Ovary (tissue), 9 donors: ENCODE measurements around the gene SPACDR. TPM values are rescaled to one million over a fixed set of nuclear protein-coding genes. Genes with fewer than 3 reads are reported as not detected.
A peak's percentile ranks its signal among the peaks of the same experiment; 100 is the strongest.

ENCODE experiments used
- DNase-seq, 5 donors: peaks; one replicate each; pipeline ENCODE4 v3.0.0-alpha.2; 2019 to 2020
- H3K27ac ChIP-seq, 2 donors: fragments of 200-600 bp; one replicate each; pipeline versions ENCODE4 v1.5.1 to v1.8.0; 2019 to 2022
- H3K27me3 ChIP-seq: fragments of 200-600 bp; one replicate; pipeline ENCODE4 v1.8.0; 2022
- H3K36me3 ChIP-seq: fragments of 200-600 bp; sonication (generic); one replicate; pipeline ENCODE4 v1.5.1; 2019
- H3K4me1 ChIP-seq: one replicate; pipeline ENCODE4 v1.8.1; 2013; ENCODE audit warnings: mild to moderate bottlenecking, moderate library complexity; ENCODE audit not compliant: insufficient read depth
- H3K4me3 ChIP-seq: fragments of 200-600 bp; sonication (generic); one replicate; pipeline ENCODE4 v1.5.1; 2017
- H3K9me3 ChIP-seq, 2 donors: fragments of 200-600 bp in 1 of 2; sonication (generic) in 1 of 2; one replicate each; pipeline versions ENCODE4 v1.5.1 to v1.8.1; 2013 to 2019; ENCODE audit warnings: mild to moderate bottlenecking in 1 of 2, moderate library complexity in 1 of 2
- CTCF ChIP-seq, 3 donors: fragments of 450-650 bp in 2 of 3; fragments of 200-600 bp in 1 of 3; IDR thresholded peaks; one replicate each; pipeline versions ENCODE4 v1.5.1 to v1.8.0; 2016 to 2022; ENCODE audit warnings: antibody characterized with exemption in 3 of 3, mild to moderate bottlenecking in 1 of 3
- EP300 ChIP-seq: sonication (generic); formaldehyde crosslinking; IDR thresholded peaks from one replicate; pipeline ENCODE4 v1.6.1; 2017; ENCODE audit warnings: antibody characterized with exemption
- POLR2A ChIP-seq: fragments of 450-650 bp; IDR thresholded peaks from one replicate; pipeline ENCODE4 v1.6.1; 2017; ENCODE audit warnings: antibody characterized with exemption, mild to moderate bottlenecking, moderate library complexity
- WGBS, 3 donors: extraction: QIAGEN DNeasy Blood & Tissue Kit in 1 of 3; methylation state at CpG; one replicate each; pipeline versions ENCODE4 v1.1.5 to v1.1.7; 2013 to 2017; 5-methylcytosine and 5-hydroxymethylcytosine counted together
- intact Hi-C, 4 donors: fragments of 100-400 bp; cut with DNase I; formaldehyde crosslinking; loops; one replicate each; pipeline versions ENCODE4 v1.11.0 to v1.15.1; 2022 to 2023
- polyA plus RNA-seq, 2 donors: library from polyadenylated mRNA; stranded (reverse); fragments of 200-250 nt in 1 of 2; fragments of 350-450 nt in 1 of 2; fragmentation: Illumina TruSeq in 1 of 2; extraction: RNeasy Lipid Tissue Mini Kit (QIAGEN cat#74804) in 1 of 2; gene quantifications; one replicate each; pipeline ENCODE4 v1.2.3, GENCODE V29; 2013 to 2014
- total RNA-seq, 7 donors: library from RNA; depleted of rRNA in 2 of 7; stranded (reverse); fragments of >200 nt in 2 of 7; fragmentation: NEBNext Ultra II Directional in 3 of 7; extraction: Animal tissue kit (Norgen Biotek cat#: 25700) in 3 of 7; gene quantifications; one replicate each; pipeline versions ENCODE4 v1.1.0 to v1.2.4, GENCODE V29; 2016 to 2023
- donor health status: DM: no; HTN: no; CAD: no; lungs with moderate emphysema.
- donor health status: DM: no; HTN: no; CAD: no.
- donor health status: Bipolar disorder and iron deficiency.
- donor health status: DM: yes; HTN: yes; CAD: no.
- donor health status: DM: no; HTN: no; CAD: no.
- donor health status: DM: yes; HTN: yes; CAD: no.

Gene SPACDR
- total and polyA plus RNA-seq, 9 donors = 0.25 to 3.0 (median 0.78) TPM; not detected in 1

GRCh38 chr7:100483090-100483721, 19.1 kb upstream of the SPACDR start:
- intact Hi-C loops = loop anchor here in 2 of 4 donors (5.0 kb wide), 2 partner anchors 64 to 199 kb away; no protein-coding TSS in a partner anchor
- peak; percentile 64 to 88 (median 81) for DNase-seq

GRCh38 chr7:100482728-100483089, 18.6 kb upstream of the SPACDR start:
- Histone ChIP-seq H3K9me3 (no peaks in the 10 kb centered on the region), H3K4me3 (peak overlapping the region; percentile 46), H3K27ac (no peak overlapping the region), H3K4me1 (peaks cover 6% of the 10 kb centered on the region), H3K36me3 (no peaks in the 10 kb centered on the region), H3K27me3 (no peaks in the 10 kb centered on the region)
- DNase-seq = no peak
- 30 to 42% (median 32%) methylated on average over 14 of the region's 14 CpGs for WGBS, 3 donors
- intact Hi-C loops = loop anchor here in 2 of 4 donors (5.0 kb wide), 2 partner anchors 65 to 200 kb away; no protein-coding TSS in a partner anchor
- TF ChIP-seq CTCF (IDR thresholded peaks at IDR 0.05) (no peak), POLR2A (no peak), EP300 (no peak)

More at GRCh38 chr7:100483090-100483721, 19.1 kb upstream of the SPACDR start:
- Histone ChIP-seq H3K36me3 (no peaks in the 10 kb centered on the region), H3K4me1 (peaks cover 6% of the 10 kb centered on the region), H3K9me3 (no peaks in the 10 kb centered on the region), H3K27me3 (no peaks in the 10 kb centered on the region), H3K27ac (peak overlapping the region; percentile 55 to 59), H3K4me3 (peak overlapping the region; percentile 46)
- TF ChIP-seq CTCF (IDR thresholded peaks at IDR 0.05) = peak; percentile 82 to 99 (median 99)
- no peak for TF ChIP-seq POLR2A
- 0 to 1% (median 1%) methylated on average over 49 to 79 of the region's 79 CpGs for WGBS, 3 donors

GRCh38 chr7:100481466-100481865, 17.4 kb upstream of the SPACDR start:
- intact Hi-C loops = loop anchor here in 2 of 4 donors (5.0 kb wide), 2 partner anchors 66 to 201 kb away; no protein-coding TSS in a partner anchor
- Histone ChIP-seq H3K27me3 (no peaks in the 10 kb centered on the region), H3K9me3 (no peaks in the 10 kb centered on the region), H3K4me3 (no peak overlapping the region), H3K4me1 (peaks cover 12% of the 10 kb centered on the region), H3K36me3 (no peaks in the 10 kb centered on the region), H3K27ac (no peak overlapping the region)
- no peak for DNase-seq
- 73 to 89% (median 83%) methylated on average over 1 of the region's 1 CpG for WGBS, 3 donors
- TF ChIP-seq CTCF (IDR thresholded peaks at IDR 0.05) (no peak), POLR2A (no peak), EP300 (no peak)

- H3K36me3 ChIP-seq = no peaks in the 10 kb centered on the region
- TF ChIP-seq CTCF (IDR thresholded peaks at IDR 0.05) (no peak), EP300 (no peak), POLR2A (peak; percentile 75)
- H3K9me3 ChIP-seq = no peaks in the 10 kb centered on the region
- 0 to 1% (median 1%) methylated on average over 21 to 27 of the region's 27 CpGs for WGBS, 3 donors
- H3K4me1 ChIP-seq = peaks cover 10% of the 10 kb centered on the region
- intact Hi-C loops = loop anchor here in 3 of 4 donors (5.0 to 10.0 kb wide), 4 partner anchors 78 to 606 kb away; partner anchors contain the start of genes TRIP6 (in 2 of the 3), SLC12A9 (in 1 of the 3) and TRIM56 (in 1 of the 3)
- no peaks in the 10 kb centered on the region for H3K27me3 ChIP-seq
- peak within 1 kb of the TSS; percentile 98 for H3K4me3 ChIP-seq
- peak; percentile 98 to 100 (median 98) for DNase-seq
- H3K27ac ChIP-seq = peak within 1 kb of the TSS; percentile 80 to 81
These were observed 15.0 kb upstream of the SPACDR start, which contains the start of gene TSC22D4 for GRCh38 chr7:100478958-100479660. TSC22D4 (minus strand) TSS chr7:100479214; CDS start chr7:100478038, 1,176 bp downstream.
